Pancreas (tissue), 10 donors: Measurements from ENCODE around the gene ZDHHC7. TPM values are rescaled to one million over a fixed set of nuclear protein-coding genes. Genes with fewer than 3 reads are reported as not detected.

Source experiments
- ATAC-seq, 4 donors: fragments of 200-7000 bp; cut with Tn5 transposase; one replicate each; pipeline versions ENCODE4 v1.8.0 to v1.9.1; 2020; ENCODE audit warnings: mild to moderate bottlenecking in 4 of 4, moderate library complexity in 4 of 4
- DNase-seq, 6 donors: peaks; one replicate each; pipeline ENCODE4 v3.0.0-alpha.2; 2020
- FAIRE-seq: peaks from 2 replicates; lab custom pipeline; 2012; peaks lifted over from hg19 to GRCh38; lab: Jason Lieb, UNC
- H3K27ac ChIP-seq, 4 donors: fragments of 200-600 bp; sonication (generic); 1 replicate in 3 of 4; 2 replicates in 1 of 4; pipeline versions ENCODE4 v1.5.0 to v1.8.0; 2020
- H3K27me3 ChIP-seq, 4 donors: fragments of 200-600 bp; one replicate each; pipeline ENCODE4 v1.8.0; 2021
- H3K36me3 ChIP-seq, 3 donors: fragments of 200-600 bp; sonication (generic) in 1 of 3; one replicate each; pipeline versions ENCODE4 v1.5.0 to v1.8.0; 2020 to 2021
- H3K4me1 ChIP-seq, 3 donors: fragments of 200-600 bp; one replicate each; pipeline ENCODE4 v1.8.0; 2021
- H3K4me3 ChIP-seq, 4 donors: fragments of 200-600 bp; sonication (generic) in 2 of 4; one replicate each; pipeline versions ENCODE4 v1.5.0 to v1.8.0; 2020 to 2021
- H3K9me3 ChIP-seq, 4 donors: fragments of 200-600 bp; one replicate each; pipeline ENCODE4 v1.8.0; 2021
- CTCF ChIP-seq, 4 donors: fragments of 200-600 bp; sonication (generic) in 3 of 4; IDR thresholded peaks; one replicate each; pipeline versions ENCODE4 v1.5.0 to v1.8.0; 2021; ENCODE audit warnings: antibody characterized with exemption in 4 of 4
- WGBS, 2 donors: extraction: QIAGEN DNeasy Blood & Tissue Kit; methylation state at CpG; one replicate each; pipeline ENCODE4 v1.1.7; 2013; 5-methylcytosine and 5-hydroxymethylcytosine counted together
- intact Hi-C, 3 donors: fragments of 100-400 bp; cut with DNase I; formaldehyde crosslinking; loops; one replicate each; pipeline versions ENCODE4 v1.11.1 to v1.14.2; 2022
- polyA plus RNA-seq, 2 donors: library from polyadenylated mRNA; stranded (reverse); fragments of 200-250 nt; gene quantifications; one replicate each; pipeline ENCODE4 v1.2.3, GENCODE V29; 2013
- total RNA-seq, 6 donors: library from RNA; stranded (reverse); fragmentation: NEBNext Ultra II Directional in 4 of 6; extraction: Animal tissue kit (Norgen Biotek cat#: 25700) in 4 of 6; gene quantifications; one replicate each; pipeline versions ENCODE4 v1.2.1 to v1.2.4, GENCODE V29; 2021 to 2023
- donor health status: healthy with polysubstance abuse.
- donor health status: DM: no; HTN: no; CAD: no; lungs with moderate emphysema.
- donor health status: DM: no; HTN: no; CAD: no.
- donor health status: control.
- donor health status: control.
- donor health status: Bipolar disorder and iron deficiency.
- donor health status: DM: yes; HTN: yes; CAD: no.
- donor health status: DM: no; HTN: no; CAD: no.
- donor health status: DM: no; HTN: no; CAD: no.
- donor health status: DM: yes; HTN: yes; CAD: no.

Gene ZDHHC7
- total and polyA plus RNA-seq, 8 donors, result 10.7 to 28.8 (median 17.9) TPM

GRCh38 chr16:85025781-85026653, 14.7 kb upstream of the ZDHHC7 start:
- 91 to 92% methylated on average over 8 of the region's 8 CpGs for WGBS, 2 donors
- DNase-seq (peak in 1 of 6 donors; percentile 11), FAIRE-seq (no peak), ATAC-seq (no peak)
- H3K4me3 ChIP-seq, result peak overlapping the region in 1 of 4 donors; percentile 97
- H3K27me3 ChIP-seq, result no peaks in the 10 kb centered on the region
- TF ChIP-seq CTCF (IDR thresholded peaks at IDR 0.05), result no peak
- no peaks in the 10 kb centered on the region for H3K9me3 ChIP-seq
- no peak overlapping the region for H3K27ac ChIP-seq
- H3K36me3 ChIP-seq, result no peaks in the 10 kb centered on the region
- intact Hi-C loops, result no loop called here
- H3K4me1 ChIP-seq, result peaks cover 0 to 18% (median 7%) of the 10 kb centered on the region in 3 donors

DNA sequence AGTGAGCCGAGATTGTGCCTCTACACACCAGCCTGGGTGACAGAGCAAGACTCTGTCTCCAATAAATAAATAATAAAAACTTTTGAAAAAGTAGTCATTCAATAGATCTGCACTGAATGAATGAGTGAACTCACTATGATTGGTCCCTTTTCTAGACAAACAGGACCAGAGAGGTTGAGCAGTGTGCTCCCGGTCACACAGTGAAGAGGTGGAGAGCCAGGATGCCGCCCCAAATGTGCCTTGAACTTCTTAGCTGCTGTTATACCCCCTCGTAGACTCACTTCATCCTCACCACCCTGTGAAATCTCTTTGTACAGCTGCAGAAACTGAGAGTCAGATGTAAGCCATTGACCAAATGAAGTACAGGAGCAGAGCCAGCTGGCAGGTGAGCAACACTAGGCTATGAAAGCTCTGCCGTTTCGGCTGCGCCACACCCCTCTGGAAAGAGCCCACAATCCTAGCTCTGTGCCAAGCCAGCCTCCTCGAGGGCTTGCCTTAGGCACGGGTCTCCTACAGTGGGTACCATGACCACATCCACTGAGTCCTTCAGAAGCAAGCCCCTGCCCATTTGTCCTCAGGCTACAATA, 8.4 kb upstream of the ZDHHC7 start:
- no peak for FAIRE-seq
- intact Hi-C loops, result no loop called here
- peak in 5 of 6 donors; percentile 53 to 85 (median 79) for DNase-seq
- Histone ChIP-seq H3K27me3 (no peaks in the 10 kb centered on the region), H3K27ac (peak overlapping the region; percentile 71 to 80 (median 76)), H3K36me3 (no peaks in the 10 kb centered on the region), H3K4me1 (peaks cover 10 to 17% (median 16%) of the 10 kb centered on the region in 3 donors), H3K9me3 (no peaks in the 10 kb centered on the region), H3K4me3 (no peak overlapping the region)
- 25 to 31% methylated on average over 9 of the region's 9 CpGs for WGBS, 2 donors
- TF ChIP-seq CTCF (IDR thresholded peaks at IDR 0.05), result no peak
- peak; percentile 73 to 84 (median 82) for ATAC-seq

DNA sequence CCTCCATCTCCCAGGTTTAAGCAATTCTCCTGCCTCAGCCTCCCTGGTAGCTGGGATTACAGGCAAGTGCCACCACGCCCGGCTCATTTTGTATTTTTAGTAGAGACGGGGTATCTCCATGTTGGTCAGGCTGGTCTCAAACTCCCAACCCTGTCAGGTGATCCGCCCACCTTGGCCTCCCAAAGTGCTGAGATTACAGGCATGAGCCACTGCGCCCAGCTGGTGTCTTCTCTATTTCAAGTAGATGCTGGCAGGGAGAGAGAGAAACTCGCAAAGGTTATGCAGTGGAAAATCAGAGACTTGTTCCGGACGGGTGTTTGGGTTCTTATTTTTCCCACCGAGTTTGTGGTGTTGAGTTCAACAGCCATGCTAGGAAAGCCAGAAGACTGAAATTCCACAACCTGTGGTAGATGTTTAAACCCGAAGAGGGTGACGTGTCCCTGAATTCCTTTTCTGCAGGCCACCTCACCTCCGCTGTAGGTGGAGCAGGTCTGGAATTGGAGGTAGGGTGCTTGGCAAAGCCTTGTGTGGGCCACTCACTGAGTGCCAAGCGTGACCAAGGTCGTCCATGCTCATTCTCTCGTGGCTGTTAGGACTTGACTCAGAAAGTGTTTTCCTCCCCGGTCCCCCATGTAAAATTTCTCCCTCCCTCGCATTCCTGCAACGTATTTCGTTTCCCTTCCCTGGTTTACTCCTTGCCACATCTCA, 7.3 kb upstream of the ZDHHC7 start:
- DNase-seq (peak in 3 of 6 donors; percentile 64 to 77 (median 68)), ATAC-seq (peak; percentile 75 to 85 (median 78)), FAIRE-seq (no peak)
- 21 to 23% methylated on average over 19 of the region's 19 CpGs for whole genome bisulfite sequencing, 2 donors
- Histone ChIP-seq H3K4me3 (no peak overlapping the region), H3K9me3 (no peaks in the 10 kb centered on the region), H3K36me3 (no peaks in the 10 kb centered on the region), H3K4me1 (peaks cover 10 to 17% (median 16%) of the 10 kb centered on the region in 3 donors), H3K27ac (peak overlapping the region; percentile 71 to 80 (median 76)), H3K27me3 (no peaks in the 10 kb centered on the region)
- intact Hi-C loops, result no loop called here
- no peak for TF ChIP-seq CTCF (IDR thresholded peaks at IDR 0.05)

GRCh38 chr16:85017633-85018032, 6.3 kb upstream of the ZDHHC7 start:
- FAIRE-seq (no peak), DNase-seq (peak in 1 of 6 donors; percentile 3), ATAC-seq (no peak)
- Histone ChIP-seq H3K27me3 (no peaks in the 10 kb centered on the region), H3K9me3 (no peaks in the 10 kb centered on the region), H3K4me1 (peaks cover 10 to 17% (median 16%) of the 10 kb centered on the region in 3 donors), H3K4me3 (no peak overlapping the region), H3K36me3 (no peaks in the 10 kb centered on the region), H3K27ac (peak overlapping the region in 1 of 4 donors; percentile 80)
- TF ChIP-seq CTCF (IDR thresholded peaks at IDR 0.05), result no peak
- intact Hi-C loops, result no loop called here
- 81 to 83% methylated on average over 8 of the region's 8 CpGs for WGBS, 2 donors
